ENCODE results near the gene NDUFA11. TPM values are rescaled to one million over a fixed set of nuclear protein-coding genes. Genes with fewer than 3 reads are reported as not detected.

Gene NDUFA11
- total RNA-seq, 1 experiment from 2014 or later: 243 TPM

- Mint-ChIP-seq H3K36me3 (ENCODE audit: insufficient read depth, unreplicated experiment) (peaks cover 5% of the 10 kb centered on the region), H3K27ac (ENCODE audit: low read depth, unreplicated experiment) (no peak overlapping the region)
Measured at GRCh38 chr19:5870986-5871394, 32.6 kb downstream of the NDUFA11 start.

GRCh38 chr19:5867201-5868136, 36.1 kb downstream of the NDUFA11 start:
- Mint-ChIP-seq H3K9me3 (ENCODE audit: unreplicated experiment) (no peaks in the 10 kb centered on the region), H3K27ac (ENCODE audit: low read depth, unreplicated experiment) (no peak overlapping the region), H3K27me3 (ENCODE audit: insufficient read depth, unreplicated experiment) (peaks cover 9% of the 10 kb centered on the region), H3K4me3 (ENCODE audit: unreplicated experiment) (no peak overlapping the region), H3K36me3 (ENCODE audit: insufficient read depth, unreplicated experiment) (peaks cover 5% of the 10 kb centered on the region), H3K4me1 (ENCODE audit: insufficient read depth, unreplicated experiment) (no peaks in the 10 kb centered on the region)
- no TSS peak for BruUV-seq (replicated peaks)
- ChIA-PET POLR2A (no interaction called here), CTCF (interaction anchor here (1.1 kb wide), 1 partner anchor 33 kb away, joined by 3 read pairs; no protein-coding TSS in a partner anchor)
- DNase-seq (ENCODE audit: unreplicated experiment): no peak
- TF ChIP-seq CTCF (IDR thresholded peaks at IDR 0.05; ENCODE audit: unreplicated experiment): no peak
- intact Hi-C loops (cut with micrococcal nuclease): no loop called here

More at GRCh38 chr19:5870986-5871394, 32.6 kb downstream of the NDUFA11 start:
- no peak for DNase-seq (ENCODE audit: unreplicated experiment)
- TF ChIP-seq CTCF (IDR thresholded peaks at IDR 0.05; ENCODE audit: unreplicated experiment): no peak
- POLR2A ChIA-PET: interaction anchor here (0.6 to 0.9 kb wide), 2 partner anchors 43 to 143 kb away, joined by 3 to 4 read pairs; no protein-coding TSS in a partner anchor
- no peak overlapping the region for H3K4me3 Mint-ChIP-seq (ENCODE audit: unreplicated experiment)
- H3K9me3 Mint-ChIP-seq (ENCODE audit: unreplicated experiment): no peaks in the 10 kb centered on the region
- no peaks in the 10 kb centered on the region for H3K4me1 Mint-ChIP-seq (ENCODE audit: insufficient read depth, unreplicated experiment)
- no TSS peak for BruUV-seq (replicated peaks)
- CTCF ChIA-PET: interaction anchor here (0.9 kb wide), 1 partner anchor 29 kb away, joined by 3 read pairs; no protein-coding TSS in a partner anchor
- peaks cover 9% of the 10 kb centered on the region for H3K27me3 Mint-ChIP-seq (ENCODE audit: insufficient read depth, unreplicated experiment)
- intact Hi-C loops (cut with micrococcal nuclease): no loop called here

- ChIA-PET POLR2A (interaction anchor here (0.5 to 0.7 kb wide), 2 partner anchors 37 to 42 kb away, joined by 3 read pairs; no protein-coding TSS in a partner anchor), CTCF (no interaction called here)
- no peak overlapping the region for H3K4me3 Mint-ChIP-seq (ENCODE audit: unreplicated experiment)
- no peak for TF ChIP-seq CTCF (IDR thresholded peaks at IDR 0.05; ENCODE audit: unreplicated experiment)
- no peaks in the 10 kb centered on the region for H3K4me1 Mint-ChIP-seq (ENCODE audit: insufficient read depth, unreplicated experiment)
- peaks cover 2% of the 10 kb centered on the region for H3K36me3 Mint-ChIP-seq (ENCODE audit: insufficient read depth, unreplicated experiment)
- H3K9me3 Mint-ChIP-seq (ENCODE audit: unreplicated experiment): no peaks in the 10 kb centered on the region
- no peak overlapping the region for H3K27ac Mint-ChIP-seq (ENCODE audit: low read depth, unreplicated experiment)
- DNase-seq (ENCODE audit: unreplicated experiment): no peak
- peaks cover 9% of the 10 kb centered on the region for H3K27me3 Mint-ChIP-seq (ENCODE audit: insufficient read depth, unreplicated experiment)
- no TSS peak for BruUV-seq (replicated peaks)
- intact Hi-C loops (cut with micrococcal nuclease): no loop called here
Measured at GRCh38 chr19:5865772-5866171, 37.8 kb downstream of the NDUFA11 start.

GRCh38 chr19:5864725-5865486, 38.7 kb downstream of the NDUFA11 start:
- POLR2A ChIA-PET: interaction anchor here (0.7 kb wide), 1 partner anchor 43 kb away, joined by 3 read pairs; no protein-coding TSS in a partner anchor
- TF ChIP-seq CTCF (IDR thresholded peaks at IDR 0.05; ENCODE audit: unreplicated experiment): peak; percentile 23
- Mint-ChIP-seq H3K4me3 (ENCODE audit: unreplicated experiment) (no peak overlapping the region), H3K9me3 (ENCODE audit: unreplicated experiment) (no peaks in the 10 kb centered on the region), H3K36me3 (ENCODE audit: insufficient read depth, unreplicated experiment) (no peaks in the 10 kb centered on the region), H3K4me1 (ENCODE audit: insufficient read depth, unreplicated experiment) (no peaks in the 10 kb centered on the region), H3K27ac (ENCODE audit: low read depth, unreplicated experiment) (no peak overlapping the region), H3K27me3 (ENCODE audit: insufficient read depth, unreplicated experiment) (peaks cover 9% of the 10 kb centered on the region)
- intact Hi-C loops (cut with micrococcal nuclease): no loop called here
- DNase-seq (ENCODE audit: unreplicated experiment): no peak
- BruUV-seq (replicated peaks): no TSS peak
- CTCF ChIA-PET: no interaction called here
